Erythroblast (primary cell): ENCODE measurements around the gene SDC1.

Experiments used
- GATA1 ChIP-seq: IDR thresholded peaks from 2 replicates; pipeline ENCODE4 v1.6.1; 2011; ENCODE audit warnings: low read depth, mild to moderate bottlenecking, control low read depth, low read length, moderate library complexity
- POLR2A ChIP-seq: IDR thresholded peaks from 2 replicates; pipeline ENCODE4 v1.6.1; 2011; ENCODE audit warnings: mild to moderate bottlenecking, low read length

GRCh38 chr2:20224164-20224715 is 690 bp downstream of the SDC1 start:
- TF ChIP-seq POLR2A (no peak), GATA1 (no peak)
